Panc1 (cell line): ENCODE data around the gene SMAD3. TPM values are rescaled to one million over a fixed set of nuclear protein-coding genes. Genes with fewer than 3 reads are reported as not detected.
A peak's percentile ranks its signal among the peaks of the same experiment; 100 is the strongest.

ENCODE experiments used
- ATAC-seq: fragments of 200-7000 bp; cut with Tn5 transposase; 2 replicates; pipeline ENCODE4 v1.9.1; 2020; ENCODE audit warnings: mild to moderate bottlenecking, moderate library complexity
- BruUV-seq: library from RNA; stranded (reverse); fragments of 400-500 nt; replicated peaks from 2 replicates; lab custom pipeline; 2021; lab: Mats Ljungman, UMichigan
- CTCF ChIA-PET: fragments of 300-600 bp; sonication (Branson Sonifier 250); formaldehyde crosslinking; loops from one replicate; lab custom pipeline; 2022; ENCODE audit warnings: antibody characterized with exemption; lab: Charles Lee
- POLR2A ChIA-PET: fragments of 300-600 bp; sonication (Branson Sonifier 250); formaldehyde crosslinking; loops from one replicate; lab custom pipeline; 2022; ENCODE audit warnings: antibody characterized with exemption; lab: Charles Lee
- DNase-seq: peaks from one replicate; pipeline ENCODE4 v3.0.0-alpha.2; 2010; ENCODE audit warnings: low read depth, low spot score
- H3K27ac ChIP-seq: 2 replicates; pipeline ENCODE4 v1.5.1; 2011; ENCODE audit warnings: mild to moderate bottlenecking, low read length, inconsistent platforms
- H3K27me3 ChIP-seq: fragments of 200-500 bp; sonication (Bioruptor generic); 2 replicates; pipeline ENCODE4 v1.6.0; 2014; ENCODE audit warnings: low read length, inconsistent platforms; ENCODE audit not compliant: control insufficient read depth, insufficient read depth
- H3K36me3 ChIP-seq: fragments of 200-500 bp; sonication (Bioruptor generic); 2 replicates; pipeline ENCODE4 v1.5.1; 2014; ENCODE audit warnings: inconsistent platforms, mild to moderate bottlenecking, low read length, moderate library complexity; ENCODE audit not compliant: control insufficient read depth, insufficient read depth
- H3K4me1 ChIP-seq: 2 replicates; pipeline ENCODE4 v1.5.1; 2011; ENCODE audit warnings: inconsistent platforms, mild to moderate bottlenecking, low read length, moderate library complexity; ENCODE audit not compliant: control insufficient read depth, insufficient read depth
- H3K4me3 ChIP-seq, 2 experiments: 2 replicates each; pipeline ENCODE4 v1.5.1; 2011 to 2012; ENCODE audit warnings: low read depth in 2 of 2, low read length in 2 of 2, mild to moderate bottlenecking in 2 of 2, inconsistent platforms in 1 of 2, moderate library complexity in 1 of 2
- H3K9me3 ChIP-seq: fragments of 200-500 bp; sonication (Bioruptor generic); 2 replicates; pipeline ENCODE4 v1.5.1; 2014; ENCODE audit warnings: low read depth, mild to moderate bottlenecking, inconsistent platforms, low read length, moderate library complexity; ENCODE audit not compliant: control insufficient read depth, insufficient read depth
- CTCF ChIP-seq: fragments of 450-650 bp; IDR thresholded peaks from 2 replicates; pipeline ENCODE4 v1.5.1; 2017; ENCODE audit warnings: mild to moderate bottlenecking
- POLR2AphosphoS5 ChIP-seq: IDR thresholded peaks from 2 replicates; pipeline ENCODE4 v1.6.1; 2012; ENCODE audit warnings: mild to moderate bottlenecking, low read depth, low read length, moderate library complexity
- REST ChIP-seq, 2 experiments: IDR thresholded peaks; 2 replicates each; pipeline ENCODE4 v1.6.1; 2011 to 2012; ENCODE audit warnings: low read depth in 2 of 2, control low read depth in 1 of 2, low read length in 1 of 2, mild to moderate bottlenecking in 1 of 2, moderate library complexity in 1 of 2; ENCODE audit not compliant: insufficient read depth in 1 of 2
- SIN3A ChIP-seq: IDR thresholded peaks from 2 replicates; pipeline ENCODE4 v1.6.1; 2012; ENCODE audit warnings: low read depth, mild to moderate bottlenecking, low read length, moderate library complexity, borderline replicate concordance; ENCODE audit not compliant: insufficient read depth
- TCF7L2 ChIP-seq: IDR thresholded peaks from 2 replicates; pipeline ENCODE4 v1.6.1; 2011; ENCODE audit warnings: mild to moderate bottlenecking, low read depth, low read length, inconsistent platforms
- in situ Hi-C: cut with HindIII; loops from 2 replicates; pipeline ENCODE4 v1.10.0; 2016; ENCODE audit warnings: low sequenced_read_pairs, low pct_unique_long_range_greater_than_20kb
- intact Hi-C: fragments of 100-400 bp; cut with micrococcal nuclease; formaldehyde crosslinking; loops from one replicate; pipeline ENCODE4 v1.10.0; 2022; ENCODE audit not compliant: unreplicated experiment
- total RNA-seq: library from RNA; stranded (reverse); gene quantifications from one replicate; pipeline ENCODE4 v1.2.1, GENCODE V29; 2021; ENCODE audit not compliant: unreplicated experiment

The SMAD3 gene
- total RNA-seq, 1 experiment from 2014 or later: 394 TPM

DNA sequence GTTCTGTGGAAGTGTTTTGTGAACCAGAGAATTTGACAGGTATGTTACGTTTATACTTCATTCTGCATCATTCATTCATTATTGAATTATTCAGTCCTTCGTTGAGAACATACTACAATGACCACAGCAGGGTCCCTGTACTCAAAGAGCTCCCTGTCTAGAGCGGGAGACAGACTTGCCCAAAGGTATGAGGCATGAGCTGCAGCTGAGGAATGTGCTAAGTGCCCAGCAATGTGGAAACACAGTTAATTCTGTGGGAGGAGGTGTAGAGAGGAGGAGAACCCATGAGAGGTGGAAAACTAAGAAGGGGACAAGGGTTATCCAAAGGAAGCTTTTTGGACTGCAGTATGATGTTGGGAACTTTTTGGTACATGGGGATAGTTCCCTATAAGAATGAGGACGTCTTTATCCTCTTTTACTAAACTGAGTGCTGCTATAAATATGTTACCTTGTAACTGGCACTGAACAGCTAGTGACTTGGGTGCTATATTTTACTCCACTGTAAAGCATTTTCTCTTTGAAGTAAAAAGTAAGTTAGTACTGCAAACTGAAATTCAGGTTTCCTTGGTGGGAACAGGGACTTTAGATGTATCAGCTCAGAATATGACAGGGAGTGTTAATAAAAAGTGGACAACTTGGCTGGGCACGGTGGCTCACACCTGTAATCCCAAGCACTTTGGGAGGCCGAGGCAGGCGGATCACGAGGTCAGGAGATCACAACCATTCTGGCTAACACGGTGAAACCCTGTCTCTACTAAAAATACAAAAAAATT is 5.7 kb downstream of the SMAD3 start:
- intact Hi-C loops: loop anchor here (10.0 kb wide), 1 partner anchor 54 kb away; no protein-coding TSS in a partner anchor
- Histone ChIP-seq H3K4me3 (peak overlapping the region; percentile 93 to 98), H3K27ac (peak overlapping the region; percentile 100), H3K4me1 (peaks cover 58% of the 10 kb centered on the region), H3K27me3 (no peaks in the 10 kb centered on the region), H3K9me3 (no peaks in the 10 kb centered on the region), H3K36me3 (peaks cover 29% of the 10 kb centered on the region)
- no peak for DNase-seq
- in situ Hi-C loops: no loop called here
- ChIA-PET CTCF (interaction anchor here (0.7 to 1.0 kb wide), 2 partner anchors 124 to 127 kb away, joined by 3 read pairs; no protein-coding TSS in a partner anchor), POLR2A (interaction anchor here (0.6 to 1.3 kb wide), 10 partner anchors 36 to 127 kb away, joined by 3 to 18 read pairs (median 3); no protein-coding TSS in a partner anchor)
- no peak for ATAC-seq
- TSS peak; percentile 1 for BruUV-seq
- TF ChIP-seq REST (IDR thresholded peaks at IDR 0.05; ENCODE audit: insufficient read depth in 1 of 2, low read depth in 2 of 2, low read length in 1 of 2): no peak

- Histone ChIP-seq H3K9me3 (no peaks in the 10 kb centered on the region), H3K27ac (peak overlapping the region; percentile 100), H3K4me1 (peaks cover 71% of the 10 kb centered on the region), H3K27me3 (no peaks in the 10 kb centered on the region), H3K36me3 (peaks cover 23% of the 10 kb centered on the region), H3K4me3 (peak overlapping the region; percentile 14 to 16; a peak in 3 of 4 replicates)
- ATAC-seq: peak; percentile 39
- in situ Hi-C loops (no loop called here), intact Hi-C loops (loop anchor here (10.0 kb wide), 1 partner anchor 52 kb away; no protein-coding TSS in a partner anchor)
- TF ChIP-seq POLR2AphosphoS5 (no peak), SIN3A (no peak), CTCF (no peak), TCF7L2 (no peak), REST (IDR thresholded peaks at IDR 0.05; ENCODE audit: insufficient read depth in 1 of 2, low read depth in 2 of 2, low read length in 1 of 2) (no peak)
- no TSS peak for BruUV-seq
- CTCF ChIA-PET: no interaction called here
- POLR2A ChIA-PET: interaction anchor here (0.6 to 0.7 kb wide), 2 partner anchors 119 to 1568 kb away, joined by 3 to 5 read pairs; no protein-coding TSS in a partner anchor
- no peak for DNase-seq
Measured at GRCh38 chr15:67072442-67072841, 7.0 kb downstream of the SMAD3 start.
